ENCODE measurements around the gene SDHAF1. TPM values are rescaled to one million over a fixed set of nuclear protein-coding genes. Genes with fewer than 3 reads are reported as not detected.

SDHAF1 gene
- total and polyA plus RNA-seq, 2 donors (not counting 3 experiments of a cell fraction or from before 2014, with no cell fraction given): 10.3 to 16.2 TPM

- Histone ChIP-seq H3K4me2 (ENCODE audit: insufficient read depth, low read length) (no peak overlapping the region), H3K4me3 (replicated peaks in 1 of 3; ENCODE audit: insufficient read depth in 1 of 3, low read depth in 1 of 3, low read length in 3 of 3) (no peak overlapping the region), H3K9ac (replicated peaks; ENCODE audit: extremely low read depth, insufficient read depth, low read length) (no peak overlapping the region), H3K9me1 (replicated peaks; ENCODE audit: control insufficient read depth, extremely low read depth, insufficient read depth, low read length) (no peaks in the 10 kb centered on the region), H2AFZ (ENCODE audit: low read depth, low read length) (no peak overlapping the region), H3K79me2 (ENCODE audit: control insufficient read depth, insufficient read depth, low read length) (no peaks in the 10 kb centered on the region), H3K4me1 (ENCODE audit: control insufficient read depth, extremely low read depth, insufficient read depth, low read length) (no peaks in the 10 kb centered on the region), H4K20me1 (replicated peaks; ENCODE audit: control insufficient read depth, extremely low read depth, insufficient read depth, low read length) (no peaks in the 10 kb centered on the region), H3K9me3 (replicated peaks; ENCODE audit: control insufficient read depth, insufficient read depth, low read length) (no peaks in the 10 kb centered on the region), H3K27ac (ENCODE audit: insufficient read depth, low read depth, low read length) (no peak overlapping the region), H3K27me3 (ENCODE audit: control insufficient read depth in 2 of 2, insufficient read depth in 2 of 2, low read length in 2 of 2) (no peaks in the 10 kb centered on the region), H3K36me3 (ENCODE audit: control insufficient read depth in 2 of 2, extremely low read depth in 1 of 2, insufficient read depth in 2 of 2, low read length in 2 of 2) (peaks cover 0 to 10% of the 10 kb centered on the region in 2 experiments)
- DNase-seq (ENCODE audit: low read depth, low spot score) (no peak), FAIRE-seq (no peak)
- intact Hi-C loops (cut with micrococcal nuclease) (no loop called here), dilution Hi-C loops (cut with MboI; ENCODE audit: extremely low pct_ligation_motif_present, low sequenced_read_pairs) (no loop called here)
- no TSS peak for BruUV-seq (replicated peaks)
- ChIA-PET CTCF (no interaction called here), POLR2A (no interaction called here)
- TF ChIP-seq FOS (IDR thresholded peaks at IDR 0.05; ENCODE audit: borderline replicate concordance, insufficient read depth, low read length) (no peak), JUN (IDR thresholded peaks at IDR 0.05; ENCODE audit: borderline replicate concordance, insufficient read depth, insufficient read length, low read depth) (no peak)
Observed at GRCh38 chr19:36026091-36026876, 31.3 kb downstream of the SDHAF1 start.

- H3K4me3 ChIP-seq (replicated peaks in 1 of 3; ENCODE audit: insufficient read depth in 1 of 3, low read depth in 1 of 3, low read length in 3 of 3): no peak overlapping the region
- no peak overlapping the region for H2AFZ ChIP-seq (ENCODE audit: low read depth, low read length)
- ChIA-PET POLR2A (interaction anchor here (0.7 kb wide), 1 partner anchor 31 kb away, joined by 4 read pairs; no protein-coding TSS in a partner anchor), CTCF (no interaction called here)
- dilution Hi-C loops (cut with MboI; ENCODE audit: extremely low pct_ligation_motif_present, low sequenced_read_pairs): no loop called here
- H3K27ac ChIP-seq (ENCODE audit: insufficient read depth, low read depth, low read length): no peak overlapping the region
- peaks cover 3% of the 10 kb centered on the region for H3K4me1 ChIP-seq (ENCODE audit: control insufficient read depth, extremely low read depth, insufficient read depth, low read length)
- no peak overlapping the region for H3K9ac ChIP-seq (replicated peaks; ENCODE audit: extremely low read depth, insufficient read depth, low read length)
- DNase-seq (ENCODE audit: low read depth, low spot score) (no peak), FAIRE-seq (no peak)
- intact Hi-C loops (cut with micrococcal nuclease): no loop called here
- H3K4me2 ChIP-seq (ENCODE audit: insufficient read depth, low read length): no peak overlapping the region
- no TSS peak for BruUV-seq (replicated peaks)
- no peaks in the 10 kb centered on the region for H4K20me1 ChIP-seq (replicated peaks; ENCODE audit: control insufficient read depth, extremely low read depth, insufficient read depth, low read length)
- H3K79me2 ChIP-seq (ENCODE audit: control insufficient read depth, insufficient read depth, low read length): no peaks in the 10 kb centered on the region
- peaks cover 0 to 10% of the 10 kb centered on the region in 2 experiments for H3K36me3 ChIP-seq (ENCODE audit: control insufficient read depth in 2 of 2, extremely low read depth in 1 of 2, insufficient read depth in 2 of 2, low read length in 2 of 2)
- H3K9me3 ChIP-seq (replicated peaks; ENCODE audit: control insufficient read depth, insufficient read depth, low read length): no peaks in the 10 kb centered on the region
- TF ChIP-seq MAX (IDR thresholded peaks at IDR 0.05; ENCODE audit: insufficient read depth, insufficient read length): no peak
- TF ChIP-seq POLR2AphosphoS5 (IDR thresholded peaks at IDR 0.05; ENCODE audit: insufficient read depth, low read depth, low read length): no peak
- no peak for TF ChIP-seq FOS (IDR thresholded peaks at IDR 0.05; ENCODE audit: borderline replicate concordance, insufficient read depth, low read length)
- no peak for TF ChIP-seq JUN (IDR thresholded peaks at IDR 0.05; ENCODE audit: borderline replicate concordance, insufficient read depth, insufficient read length, low read depth)
- TF ChIP-seq GATA2 (IDR thresholded peaks at IDR 0.05; ENCODE audit: insufficient read depth, insufficient read length, low read depth, low read length): no peak
- TF ChIP-seq EZH2 (IDR thresholded peaks at IDR 0.05; ENCODE audit: borderline replicate concordance, low read depth, low read length, severe bottlenecking): no peak
- no peak for TF ChIP-seq CTCF (IDR thresholded peaks at IDR 0.05; ENCODE audit: extremely low read depth in 1 of 2, insufficient read depth in 1 of 2, low read depth in 1 of 2, low read length in 2 of 2)
- TF ChIP-seq POLR2A (IDR thresholded peaks at IDR 0.05; ENCODE audit: low read depth, low read length): no peak
- TF ChIP-seq MYC (IDR thresholded peaks at IDR 0.05; ENCODE audit: low read depth, low read length): no peak
- no peaks in the 10 kb centered on the region for H3K27me3 ChIP-seq (ENCODE audit: control insufficient read depth in 2 of 2, insufficient read depth in 2 of 2, low read length in 2 of 2)
- no peaks in the 10 kb centered on the region for H3K9me1 ChIP-seq (replicated peaks; ENCODE audit: control insufficient read depth, extremely low read depth, insufficient read depth, low read length)
Observed at GRCh38 chr19:36027696-36028095, 32.7 kb downstream of the SDHAF1 start.
